Esophagus muscularis mucosa (tissue), 4 donors: ENCODE data around the gene LPAR1. TPM values are rescaled to one million over a fixed set of nuclear protein-coding genes. Genes with fewer than 3 reads are reported as not detected.

ENCODE experiments used
- DNase-seq: peaks from one replicate; pipeline ENCODE4 v3.0.0-alpha.2; 2017; ENCODE audit errors: extremely low spot score
- H3K27ac ChIP-seq, 4 donors: fragments of 200-600 bp; sonication (generic); replicated peaks in 1 of 4; 1 replicate in 3 of 4; 2 replicates in 1 of 4; pipeline ENCODE4 v1.5.1; 2016 to 2019; ENCODE audit warnings: mild to moderate bottlenecking in 1 of 4
- H3K27me3 ChIP-seq, 4 donors: fragments of 200-600 bp; sonication (generic); one replicate each; pipeline versions ENCODE4 v1.5.1 to v1.6.0; 2016 to 2019
- H3K36me3 ChIP-seq, 4 donors: fragments of 200-600 bp; sonication (generic); one replicate each; pipeline ENCODE4 v1.5.1; 2016 to 2019
- H3K4me1 ChIP-seq, 4 donors: fragments of 200-600 bp; sonication (generic); one replicate each; pipeline ENCODE4 v1.5.1; 2016 to 2019
- H3K4me3 ChIP-seq, 4 donors: fragments of 200-600 bp; sonication (generic); 1 replicate in 2 of 4; 2 replicates in 2 of 4; pipeline ENCODE4 v1.5.1; 2016 to 2019; ENCODE audit warnings: mild to moderate bottlenecking in 4 of 4, moderate library complexity in 1 of 4
- H3K9me3 ChIP-seq, 4 donors: fragments of 200-600 bp; sonication (generic); 1 replicate in 3 of 4; 2 replicates in 1 of 4; pipeline ENCODE4 v1.5.1; 2016 to 2019
- EP300 ChIP-seq: sonication (generic); formaldehyde crosslinking; IDR thresholded peaks from one replicate; pipeline ENCODE4 v1.6.1; 2017; ENCODE audit warnings: antibody characterized with exemption
- POLR2A ChIP-seq: fragments of 450-650 bp; IDR thresholded peaks from one replicate; pipeline ENCODE4 v1.6.1; 2017; ENCODE audit warnings: antibody characterized with exemption, moderate library complexity, mild to moderate bottlenecking, low read depth
- POLR2AphosphoS5 ChIP-seq, 2 donors: sonication (generic); formaldehyde crosslinking; IDR thresholded peaks; one replicate each; pipeline ENCODE4 v1.6.1; 2017; ENCODE audit warnings: antibody characterized with exemption in 2 of 2
- WGBS: methylation state at CpG from one replicate; pipeline ENCODE4 v1.1.5; 2018; 5-methylcytosine and 5-hydroxymethylcytosine counted together
- intact Hi-C: fragments of 100-400 bp; cut with DNase I; formaldehyde crosslinking; loops from one replicate; pipeline ENCODE4 v1.15.1; 2023
- total RNA-seq, 4 donors: library from RNA; depleted of rRNA; stranded (reverse); fragments of >200 nt; gene quantifications; one replicate each; pipeline versions ENCODE4 v1.1.0 to v1.2.1, GENCODE V29; 2016
- TF ChIP-seq, protein P1 (sequence below), 3 experiments: fragments of 200-600 bp in 2 of 3; fragments of 450-650 bp in 1 of 3; sonication (generic) in 2 of 3; IDR thresholded peaks; one replicate each; pipeline ENCODE4 v1.5.1; 2017 to 2019; ENCODE audit warnings: antibody characterized with exemption in 3 of 3, mild to moderate bottlenecking in 2 of 3, moderate library complexity in 1 of 3

LPAR1 gene
- total RNA-seq, 4 donors from 2014 or later, result 34.1 to 55.5 (median 48.8) TPM

DNA sequence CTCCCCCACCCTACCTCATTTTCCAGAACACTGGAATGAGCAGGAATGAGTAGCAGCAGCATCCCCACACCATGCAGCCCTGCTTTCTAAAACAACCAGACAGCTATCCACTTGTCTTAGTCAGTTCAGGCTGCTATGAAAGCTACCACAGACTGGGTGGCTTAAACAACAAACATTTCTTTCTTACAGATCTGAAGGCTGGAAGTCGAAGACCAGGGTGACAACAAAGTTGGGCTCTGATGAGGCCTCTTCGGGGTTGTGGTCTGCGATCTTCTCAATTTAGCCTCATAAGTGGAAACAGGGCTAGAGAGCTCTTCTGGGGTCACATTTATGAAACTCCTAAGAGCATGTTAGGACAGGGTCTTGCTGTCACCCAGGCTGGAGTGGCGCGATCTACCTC is 38.9 kb downstream of the LPAR1 start:
- no peaks in the 10 kb centered on the region for H3K27me3 ChIP-seq
- H3K36me3 ChIP-seq, result no peaks in the 10 kb centered on the region
- peaks cover 0 to 12% (median 8%) of the 10 kb centered on the region in 4 donors for H3K4me1 ChIP-seq
- DNase-seq, result no peak
- H3K4me3 ChIP-seq, result no peak overlapping the region
- no peak for TF ChIP-seq POLR2AphosphoS5 (IDR thresholded peaks at IDR 0.05)
- H3K9me3 ChIP-seq, result no peaks in the 10 kb centered on the region
- intact Hi-C loops, result no loop called here
- H3K27ac ChIP-seq, result peak overlapping the region; percentile 44 to 71 (median 58)
- 92% methylated on average over 5 of the region's 5 CpGs for WGBS

DNA sequence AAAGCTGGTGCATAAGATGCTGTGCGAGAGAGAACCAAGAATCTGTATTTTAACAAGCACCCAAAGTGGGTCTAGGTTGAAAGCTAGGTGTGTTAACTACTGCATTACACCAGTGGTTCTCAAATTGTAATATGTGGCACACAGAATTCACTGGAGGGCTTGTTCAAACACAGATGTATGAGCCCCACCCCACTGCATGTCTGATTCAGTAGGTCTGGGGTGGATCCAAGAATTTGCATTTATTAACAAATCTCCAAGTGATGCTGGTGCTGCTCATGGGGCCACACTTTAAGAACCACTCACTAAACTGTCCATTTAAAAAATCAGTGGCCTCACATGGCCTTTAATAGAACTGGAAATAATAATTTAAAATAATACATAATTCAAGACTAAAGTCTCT is 40.4 kb downstream of the LPAR1 start:
- Histone ChIP-seq H3K27me3 (no peaks in the 10 kb centered on the region), H3K27ac (peak overlapping the region in 2 of 4 donors; percentile 5 to 36), H3K4me1 (peaks cover 0 to 15% (median 8%) of the 10 kb centered on the region in 4 donors), H3K36me3 (no peaks in the 10 kb centered on the region), H3K9me3 (no peaks in the 10 kb centered on the region), H3K4me3 (no peak overlapping the region)
- intact Hi-C loops, result no loop called here
- WGBS, result 95% methylated on average over 1 of the region's 1 CpG
- TF ChIP-seq, protein P1, sequence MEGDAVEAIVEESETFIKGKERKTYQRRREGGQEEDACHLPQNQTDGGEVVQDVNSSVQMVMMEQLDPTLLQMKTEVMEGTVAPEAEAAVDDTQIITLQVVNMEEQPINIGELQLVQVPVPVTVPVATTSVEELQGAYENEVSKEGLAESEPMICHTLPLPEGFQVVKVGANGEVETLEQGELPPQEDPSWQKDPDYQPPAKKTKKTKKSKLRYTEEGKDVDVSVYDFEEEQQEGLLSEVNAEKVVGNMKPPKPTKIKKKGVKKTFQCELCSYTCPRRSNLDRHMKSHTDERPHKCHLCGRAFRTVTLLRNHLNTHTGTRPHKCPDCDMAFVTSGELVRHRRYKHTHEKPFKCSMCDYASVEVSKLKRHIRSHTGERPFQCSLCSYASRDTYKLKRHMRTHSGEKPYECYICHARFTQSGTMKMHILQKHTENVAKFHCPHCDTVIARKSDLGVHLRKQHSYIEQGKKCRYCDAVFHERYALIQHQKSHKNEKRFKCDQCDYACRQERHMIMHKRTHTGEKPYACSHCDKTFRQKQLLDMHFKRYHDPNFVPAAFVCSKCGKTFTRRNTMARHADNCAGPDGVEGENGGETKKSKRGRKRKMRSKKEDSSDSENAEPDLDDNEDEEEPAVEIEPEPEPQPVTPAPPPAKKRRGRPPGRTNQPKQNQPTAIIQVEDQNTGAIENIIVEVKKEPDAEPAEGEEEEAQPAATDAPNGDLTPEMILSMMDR (IDR thresholded peaks at IDR 0.05), result no peak
- TF ChIP-seq POLR2A (no peak), EP300 (no peak), POLR2AphosphoS5 (IDR thresholded peaks at IDR 0.05) (no peak)
- no peak for DNase-seq

DNA sequence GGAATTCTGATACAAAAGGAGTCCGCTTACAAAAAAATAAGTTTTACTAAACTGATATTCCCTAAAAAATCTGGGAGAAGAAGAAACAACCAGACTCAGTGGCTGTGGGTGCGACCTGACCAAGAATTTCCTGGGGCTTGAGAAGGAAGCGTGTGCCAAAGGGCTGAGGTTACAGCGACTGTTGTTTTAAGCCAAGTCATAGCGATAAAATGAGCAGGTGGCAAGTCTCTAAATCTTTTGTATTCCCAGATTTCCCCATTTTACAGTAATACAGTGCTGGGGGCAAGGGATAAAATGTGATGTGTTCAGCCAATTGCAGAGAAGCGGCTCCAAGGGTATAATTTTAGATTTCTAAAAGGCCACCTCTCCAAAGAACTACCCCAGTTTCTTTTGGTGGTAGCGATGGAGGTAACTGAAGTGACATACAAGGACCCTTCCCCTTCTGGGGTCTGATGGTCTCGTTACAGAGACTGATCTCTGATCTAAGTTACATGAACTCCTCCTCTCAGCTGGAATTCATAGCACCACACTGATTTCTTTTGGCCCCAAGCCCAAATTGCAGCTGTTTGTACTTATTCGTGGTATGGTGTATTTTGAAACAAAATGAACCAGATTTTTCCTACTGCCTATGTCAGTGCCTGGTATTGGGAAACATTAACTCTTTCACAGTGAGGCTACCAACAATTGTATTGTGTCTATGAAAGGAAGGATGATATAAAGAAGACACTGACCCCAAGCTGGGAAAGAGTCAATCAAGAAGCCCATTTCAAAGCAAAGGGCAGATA is 41.6 kb downstream of the LPAR1 start:
- H3K27ac ChIP-seq, result peak overlapping the region; percentile 35 to 55 (median 38)
- H3K36me3 ChIP-seq, result no peaks in the 10 kb centered on the region
- intact Hi-C loops, result no loop called here
- H3K27me3 ChIP-seq, result no peaks in the 10 kb centered on the region
- DNase-seq, result no peak
- H3K9me3 ChIP-seq, result no peaks in the 10 kb centered on the region
- peaks cover 0 to 15% (median 8%) of the 10 kb centered on the region in 4 donors for H3K4me1 ChIP-seq
- WGBS, result 71% methylated on average over 9 of the region's 9 CpGs
- TF ChIP-seq EP300 (no peak), POLR2A (no peak), POLR2AphosphoS5 (IDR thresholded peaks at IDR 0.05) (peak in 1 of 2 donors; percentile 45)
- TF ChIP-seq, protein P1 (IDR thresholded peaks at IDR 0.05), result no peak
- H3K4me3 ChIP-seq, result no peak overlapping the region

DNA sequence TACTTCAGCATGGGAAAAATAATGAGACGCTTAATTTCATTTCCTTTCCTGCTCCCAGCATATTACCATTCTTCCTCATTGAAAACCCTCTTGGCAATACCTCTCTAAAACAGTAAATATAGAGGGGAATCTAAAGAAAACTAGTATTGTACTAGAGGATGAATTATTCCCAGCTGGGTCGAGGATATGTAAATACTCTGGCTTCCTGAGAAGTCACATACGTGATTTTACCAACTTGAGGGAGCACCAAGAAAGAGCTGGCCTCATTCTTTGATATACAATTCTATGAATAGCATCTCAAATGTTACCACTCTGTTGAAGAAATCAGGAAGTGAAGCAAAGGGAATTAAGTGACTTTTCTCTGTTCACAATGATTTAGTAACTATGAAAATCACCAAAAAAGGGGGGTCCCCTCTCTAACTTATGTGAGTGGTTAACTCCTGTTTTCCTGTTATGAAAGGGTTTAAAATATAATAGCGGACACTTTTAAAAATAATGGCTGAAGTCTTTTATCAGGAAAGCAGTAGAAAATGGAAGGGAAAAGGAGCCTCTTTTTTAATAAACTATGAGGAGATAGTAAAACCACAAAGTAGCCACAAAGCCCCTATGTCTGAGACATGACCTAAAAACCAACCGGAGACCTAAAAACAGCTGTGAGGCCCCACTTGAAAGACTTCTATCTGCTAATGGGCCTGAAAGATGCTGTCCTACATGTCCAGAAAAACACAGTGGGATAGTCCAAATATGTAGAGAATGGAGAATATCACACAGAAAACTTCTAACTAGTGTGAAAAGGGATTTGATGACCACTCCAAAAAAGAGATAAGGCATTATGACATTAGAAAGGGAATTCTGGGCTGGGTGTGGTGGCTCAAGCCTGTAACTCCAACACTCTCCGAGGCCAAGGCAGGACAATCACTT is 42.6 kb downstream of the LPAR1 start:
- WGBS, result 68% methylated on average over 6 of the region's 6 CpGs
- intact Hi-C loops, result no loop called here
- no peaks in the 10 kb centered on the region for H3K36me3 ChIP-seq
- peak overlapping the region; percentile 37 to 55 (median 42) for H3K27ac ChIP-seq
- H3K9me3 ChIP-seq, result no peaks in the 10 kb centered on the region
- H3K27me3 ChIP-seq, result no peaks in the 10 kb centered on the region
- no peak overlapping the region for H3K4me3 ChIP-seq
- TF ChIP-seq POLR2A (no peak), EP300 (no peak), POLR2AphosphoS5 (IDR thresholded peaks at IDR 0.05) (no peak)
- TF ChIP-seq, protein P1 (IDR thresholded peaks at IDR 0.05), result no peak
- peaks cover 0 to 15% (median 8%) of the 10 kb centered on the region in 4 donors for H3K4me1 ChIP-seq
- no peak for DNase-seq

DNA sequence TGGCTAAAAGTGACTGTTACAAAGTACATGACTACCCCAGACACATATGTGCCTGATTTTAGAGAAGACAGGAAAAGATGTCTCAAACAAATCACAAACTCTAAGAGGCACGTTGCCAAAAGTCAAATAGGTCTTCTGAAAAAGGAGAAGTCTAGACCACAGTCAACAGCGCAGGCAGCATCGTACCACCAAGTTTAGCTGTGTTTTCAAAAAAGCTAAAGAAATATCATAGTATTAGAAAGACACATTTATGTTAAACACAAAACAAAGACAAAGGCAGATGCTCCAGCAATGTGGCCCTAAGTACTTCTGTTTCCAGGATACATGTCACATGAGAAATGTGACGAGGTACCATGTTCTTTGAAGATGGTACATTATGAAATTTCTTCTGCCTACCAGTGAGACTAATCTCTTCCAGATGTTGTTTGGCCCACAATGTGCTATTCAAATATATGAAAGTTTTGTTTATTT is 43.5 kb downstream of the LPAR1 start:
- H3K9me3 ChIP-seq, result no peaks in the 10 kb centered on the region
- H3K4me1 ChIP-seq, result peaks cover 0 to 15% (median 8%) of the 10 kb centered on the region in 4 donors
- peak overlapping the region in 2 of 4 donors; percentile 39 to 48 for H3K27ac ChIP-seq
- no peak overlapping the region for H3K4me3 ChIP-seq
- H3K27me3 ChIP-seq, result no peaks in the 10 kb centered on the region
- 59% methylated on average over 4 of the region's 4 CpGs for WGBS
- TF ChIP-seq EP300 (no peak), POLR2AphosphoS5 (IDR thresholded peaks at IDR 0.05) (no peak), POLR2A (no peak)
- TF ChIP-seq, protein P1 (IDR thresholded peaks at IDR 0.05), result no peak
- no peaks in the 10 kb centered on the region for H3K36me3 ChIP-seq
- intact Hi-C loops, result no loop called here
- DNase-seq, result no peak
